Measurements from ENCODE around the gene ZNF358.

Gene ZNF358

GRCh38 chr19:7544626-7545025 is 28.7 kb downstream of the ZNF358 start:
- TF ChIP-seq FOXP2 (optimal IDR thresholded peaks at IDR 0.05; ENCODE audit: borderline replicate concordance, extremely low read depth, extremely low read length, insufficient read depth): no peak
- TF ChIP-seq TAF1 (IDR thresholded peaks at IDR 0.05; ENCODE audit: borderline replicate concordance, insufficient read depth, low read length): no peak
- no peak for TF ChIP-seq SIN3A (IDR thresholded peaks at IDR 0.05; ENCODE audit: borderline replicate concordance, insufficient read depth, low read length)
- TF ChIP-seq REST (IDR thresholded peaks at IDR 0.05; ENCODE audit: insufficient read depth in 1 of 2, low read depth in 2 of 2, low read length in 2 of 2): no peak
- TF ChIP-seq POLR2AphosphoS5 (IDR thresholded peaks at IDR 0.05; ENCODE audit: low read depth, low read length): no peak

- TF ChIP-seq REST (IDR thresholded peaks at IDR 0.05; ENCODE audit: insufficient read depth in 1 of 2, low read depth in 2 of 2, low read length in 2 of 2): no peak
- no peak for TF ChIP-seq TAF1 (IDR thresholded peaks at IDR 0.05; ENCODE audit: borderline replicate concordance, insufficient read depth, low read length)
- no peak for TF ChIP-seq SIN3A (IDR thresholded peaks at IDR 0.05; ENCODE audit: borderline replicate concordance, insufficient read depth, low read length)
- TF ChIP-seq FOXP2 (optimal IDR thresholded peaks at IDR 0.05; ENCODE audit: borderline replicate concordance, extremely low read depth, extremely low read length, insufficient read depth): no peak
- TF ChIP-seq POLR2AphosphoS5 (IDR thresholded peaks at IDR 0.05; ENCODE audit: low read depth, low read length): no peak
Observed at GRCh38 chr19:7545300-7545699, 29.4 kb downstream of the ZNF358 start.

DNA sequence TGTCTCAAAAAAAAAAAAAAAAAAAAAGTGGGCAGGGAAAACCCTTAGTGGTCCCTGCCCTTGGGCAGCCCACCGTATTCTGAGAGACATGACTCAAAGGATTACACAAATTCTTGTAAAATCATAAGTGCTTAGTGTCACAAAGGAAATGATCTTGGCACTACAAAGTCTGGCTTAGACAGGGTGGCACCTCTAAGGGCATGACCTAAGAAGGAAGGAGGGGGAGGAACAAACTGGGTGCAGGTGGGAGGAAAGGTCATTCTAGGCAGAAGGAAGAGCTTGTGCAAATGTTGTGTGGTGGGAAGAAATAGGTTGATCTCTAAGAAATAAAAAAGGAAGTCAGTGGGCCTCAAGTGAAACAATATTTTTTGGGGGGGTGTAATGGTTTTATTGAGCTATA is 30.0 kb downstream of the ZNF358 start:
- TF ChIP-seq FOXP2 (optimal IDR thresholded peaks at IDR 0.05; ENCODE audit: borderline replicate concordance, extremely low read depth, extremely low read length, insufficient read depth): no peak
- no peak for TF ChIP-seq TAF1 (IDR thresholded peaks at IDR 0.05; ENCODE audit: borderline replicate concordance, insufficient read depth, low read length)
- no peak for TF ChIP-seq SIN3A (IDR thresholded peaks at IDR 0.05; ENCODE audit: borderline replicate concordance, insufficient read depth, low read length)
- no peak for TF ChIP-seq REST (IDR thresholded peaks at IDR 0.05; ENCODE audit: insufficient read depth in 1 of 2, low read depth in 2 of 2, low read length in 2 of 2)
- TF ChIP-seq POLR2AphosphoS5 (IDR thresholded peaks at IDR 0.05; ENCODE audit: low read depth, low read length): no peak

DNA sequence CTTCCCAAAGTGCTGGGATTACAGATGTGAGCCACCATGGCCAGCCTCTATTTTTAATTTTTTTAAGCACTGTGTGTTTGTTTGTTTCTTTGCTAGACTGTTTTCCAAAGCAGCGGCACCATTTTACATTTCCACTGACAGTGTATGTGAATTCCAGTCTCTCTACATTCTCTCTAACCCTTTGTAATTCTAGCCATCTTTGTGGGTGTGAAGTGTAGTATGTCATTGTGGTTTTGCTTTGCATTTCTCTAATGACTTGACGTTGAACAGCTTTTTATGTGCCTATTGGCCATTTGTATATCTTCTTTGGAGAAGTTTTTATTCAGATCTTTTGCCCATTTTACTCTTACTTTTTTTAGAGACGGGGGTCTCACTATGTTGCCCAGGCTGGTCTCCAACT is 31.3 kb downstream of the ZNF358 start:
- TF ChIP-seq POLR2AphosphoS5 (IDR thresholded peaks at IDR 0.05; ENCODE audit: low read depth, low read length): no peak
- no peak for TF ChIP-seq SIN3A (IDR thresholded peaks at IDR 0.05; ENCODE audit: borderline replicate concordance, insufficient read depth, low read length)
- TF ChIP-seq FOXP2 (optimal IDR thresholded peaks at IDR 0.05; ENCODE audit: borderline replicate concordance, extremely low read depth, extremely low read length, insufficient read depth): no peak
- TF ChIP-seq REST (IDR thresholded peaks at IDR 0.05; ENCODE audit: insufficient read depth in 1 of 2, low read depth in 2 of 2, low read length in 2 of 2): no peak
- no peak for TF ChIP-seq TAF1 (IDR thresholded peaks at IDR 0.05; ENCODE audit: borderline replicate concordance, insufficient read depth, low read length)

All from PFSK-1 (cell line).